Aorta (tissue), 5 donors: ENCODE data around the gene ACTR1A. TPM values are rescaled to one million over a fixed set of nuclear protein-coding genes. Genes with fewer than 3 reads are reported as not detected.

Experiments
- ATAC-seq: fragments of 200-7000 bp; cut with Tn5 transposase; one replicate; pipeline ENCODE4 v1.9.1; 2022; ENCODE audit warnings: moderate library complexity; ENCODE audit not compliant: low FRiP score
- DNase-seq, 2 donors: peaks; one replicate each; pipeline ENCODE4 v3.0.0-alpha.2; 2020
- H3K27ac ChIP-seq, 2 donors: one replicate each; pipeline ENCODE4 v1.5.1; 2013; ENCODE audit warnings: low read length in 2 of 2, mild to moderate bottlenecking in 2 of 2, moderate library complexity in 2 of 2, control low read depth in 1 of 2, inconsistent platforms in 1 of 2, low read depth in 1 of 2
- H3K27me3 ChIP-seq, 2 donors: one replicate each; pipeline ENCODE4 v1.6.1; 2013; ENCODE audit warnings: control low read depth in 1 of 2, low read length in 1 of 2, mild to moderate bottlenecking in 1 of 2, moderate library complexity in 1 of 2; ENCODE audit not compliant: insufficient read depth in 2 of 2, control insufficient read depth in 1 of 2
- H3K36me3 ChIP-seq, 2 donors: one replicate each; pipeline ENCODE4 v1.6.1; 2013; ENCODE audit warnings: control low read depth in 1 of 2, low read length in 1 of 2, mild to moderate bottlenecking in 1 of 2; ENCODE audit not compliant: insufficient read depth in 2 of 2, control insufficient read depth in 1 of 2
- H3K4me1 ChIP-seq, 2 donors: one replicate each; pipeline ENCODE4 v1.6.1; 2013; ENCODE audit warnings: low read length in 2 of 2, control low read depth in 1 of 2, mild to moderate bottlenecking in 1 of 2, moderate library complexity in 1 of 2; ENCODE audit not compliant: insufficient read depth in 2 of 2, control insufficient read depth in 1 of 2
- H3K4me3 ChIP-seq, 2 donors: one replicate each; pipeline ENCODE4 v1.5.1; 2013; ENCODE audit warnings: low read length in 2 of 2, control low read depth in 1 of 2, mild to moderate bottlenecking in 1 of 2
- H3K9me3 ChIP-seq: one replicate; pipeline ENCODE4 v1.6.1; 2013; ENCODE audit warnings: mild to moderate bottlenecking, low read length; ENCODE audit not compliant: control insufficient read depth
- WGBS, 2 donors: extraction: QIAGEN DNeasy Blood & Tissue Kit; methylation state at CpG; one replicate each; pipeline ENCODE4 v1.1.7; 2013; 5-methylcytosine and 5-hydroxymethylcytosine counted together
- intact Hi-C, 2 donors: fragments of 100-400 bp; cut with DNase I; formaldehyde crosslinking; loops; one replicate each; pipeline versions ENCODE4 v1.14.2 to v1.15.0; 2022
- long read RNA-seq, 2 donors: library from polyadenylated mRNA; unstranded; transcript quantifications; one replicate each; pipeline ENCODE4 v2.0.0, GENCODE V29; 2020 to 2021
- polyA plus RNA-seq, 2 donors: library from polyadenylated mRNA; stranded (reverse); fragments of 200-250 nt; gene quantifications; one replicate each; pipeline ENCODE4 v1.2.3, GENCODE V29; 2013
- total RNA-seq, 2 donors: library from RNA; stranded (reverse); fragmentation: NEBNext Ultra II Directional; extraction: Animal tissue kit (Norgen Biotek cat#: 25700); gene quantifications; one replicate each; pipeline ENCODE4 v1.2.1, GENCODE V29; 2021
- donor health status: healthy with polysubstance abuse.
- donor health status: Bipolar disorder and iron deficiency.
- donor health status: DM: no; HTN: no; CAD: no.
- donor health status: DM: no; HTN: no; CAD: no.
- donor health status: DM: yes; HTN: yes; CAD: no.

Gene ACTR1A
- total RNA-seq: 10 to 100 TPM; 91.6 to 92.9 TPM
- 10 to 100 TPM; 46.8 to 75.2 TPM for polyA plus RNA-seq
- long read RNA-seq, donor 1, transcript ACTR1A-201 (11 exons, 2,829 nt): major isoform, 521 of 646 reads
- long read RNA-seq, donor 1, partial matches to known transcripts: 53 of 646 reads
- long read RNA-seq, donor 1, other reads (novel, unspliced or antisense): 67 of 646 reads
- long read RNA-seq, donor 2, transcript ACTR1A-201 (11 exons, 2,829 nt): major isoform, 86 of 103 reads
- long read RNA-seq, donor 2, partial matches to known transcripts: 5 of 103 reads
- long read RNA-seq, donor 2, other reads (novel, unspliced or antisense): 12 of 103 reads

DNA sequence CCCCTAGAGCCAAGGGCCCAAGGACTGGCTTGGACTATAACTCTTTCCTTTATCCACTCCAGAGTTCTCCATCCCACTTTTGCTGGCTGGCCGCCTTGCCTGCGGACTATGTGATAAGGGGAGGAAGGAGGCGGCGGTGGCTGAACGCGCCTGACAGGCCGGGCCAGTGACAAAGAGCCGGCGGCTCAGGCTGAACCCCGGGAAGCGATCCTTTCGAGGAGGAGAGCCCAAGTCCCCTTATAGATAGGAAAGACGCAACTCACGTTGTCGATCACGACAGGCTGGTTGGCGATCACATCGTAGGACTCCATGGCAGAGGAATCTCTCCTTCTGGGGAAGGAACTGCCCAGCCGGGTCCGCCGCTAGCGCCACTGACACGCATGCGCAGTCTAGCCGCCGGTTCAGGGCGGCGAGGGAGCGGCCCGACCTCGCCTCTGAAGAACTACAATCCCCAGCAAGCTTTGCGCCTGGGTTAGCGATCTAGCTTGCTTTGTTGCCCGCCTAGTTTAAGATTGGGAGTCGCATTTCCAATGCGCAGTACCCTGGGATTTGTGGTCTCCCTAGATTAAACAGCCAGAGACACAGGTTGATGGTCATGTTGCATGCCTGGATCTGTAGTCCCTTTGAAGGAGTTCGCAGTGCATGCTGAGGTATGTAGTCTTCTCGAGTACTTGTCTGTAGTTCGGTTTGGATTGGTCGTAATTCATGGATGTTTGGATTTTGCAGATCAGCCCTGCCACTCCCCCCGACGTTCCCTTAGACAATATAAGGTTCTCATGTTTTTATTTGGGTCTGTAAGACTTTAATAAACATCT is at the start of gene ACTR1A:
Gene ACTR1A, minus strand, starts transcription at position 376 of the 815 bp plus-strand sequence. Its CDS starts 65 bp downstream, at position 311.
- H3K9me3 ChIP-seq: no peaks in the 10 kb centered on the region
- ATAC-seq (peak; percentile 92), DNase-seq (peak; percentile 97 to 98)
- peak within 1 kb of the TSS in 1 of 2 donors; percentile 90 for H3K27ac ChIP-seq
- peak within 1 kb of the TSS; percentile 77 to 87 for H3K4me3 ChIP-seq
- H3K27me3 ChIP-seq: no peaks in the 10 kb centered on the region
- no peaks in the 10 kb centered on the region for H3K36me3 ChIP-seq
- peaks cover 0 to 3% of the 10 kb centered on the region in 2 donors for H3K4me1 ChIP-seq
- intact Hi-C loops: loop anchor here (1.0 to 5.0 kb wide), 4 partner anchors 70 to 140 kb away; partner anchors contain the start of genes CUEDC2 (in 1 of the 2) and NFKB2 (in 1 of the 2)
- 0 to 1% methylated on average over 42 of the region's 42 CpGs for WGBS, 2 donors

DNA sequence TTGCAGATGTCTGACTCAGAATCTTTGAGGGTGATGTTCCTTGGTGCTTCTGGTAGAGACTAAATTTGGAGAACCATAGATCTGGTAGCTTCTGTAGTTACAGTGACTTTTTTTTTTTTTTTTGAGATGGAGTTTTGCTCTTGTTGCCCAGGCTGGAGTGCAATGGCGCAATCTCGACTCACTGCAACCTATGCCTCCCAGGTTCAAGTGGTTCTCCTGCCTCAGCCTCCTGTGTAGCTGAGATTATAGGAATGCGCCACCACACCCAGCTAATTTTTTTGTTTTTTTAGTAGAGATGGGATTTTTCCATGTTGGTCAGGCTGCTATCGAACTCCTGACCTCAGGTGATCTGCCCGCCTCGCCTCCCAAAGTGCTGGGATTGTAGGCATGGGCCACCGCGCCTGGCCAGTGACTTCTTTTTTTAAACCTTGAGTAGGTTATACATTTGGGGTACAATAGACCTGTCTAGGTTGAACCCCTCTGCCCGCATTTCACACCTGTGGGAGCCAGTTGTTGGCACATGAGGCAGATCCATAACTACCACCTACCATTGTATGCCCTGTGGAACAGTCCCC is 48.2 kb upstream of the ACTR1A start:
- DNase-seq (no peak), ATAC-seq (no peak)
- Histone ChIP-seq H3K27me3 (no peaks in the 10 kb centered on the region), H3K9me3 (no peaks in the 10 kb centered on the region), H3K4me1 (no peaks in the 10 kb centered on the region), H3K27ac (no peak overlapping the region), H3K4me3 (no peak overlapping the region), H3K36me3 (no peaks in the 10 kb centered on the region)
- intact Hi-C loops: no loop called here
- 97 to 99% methylated on average over 9 of the region's 9 CpGs for WGBS, 2 donors

DNA sequence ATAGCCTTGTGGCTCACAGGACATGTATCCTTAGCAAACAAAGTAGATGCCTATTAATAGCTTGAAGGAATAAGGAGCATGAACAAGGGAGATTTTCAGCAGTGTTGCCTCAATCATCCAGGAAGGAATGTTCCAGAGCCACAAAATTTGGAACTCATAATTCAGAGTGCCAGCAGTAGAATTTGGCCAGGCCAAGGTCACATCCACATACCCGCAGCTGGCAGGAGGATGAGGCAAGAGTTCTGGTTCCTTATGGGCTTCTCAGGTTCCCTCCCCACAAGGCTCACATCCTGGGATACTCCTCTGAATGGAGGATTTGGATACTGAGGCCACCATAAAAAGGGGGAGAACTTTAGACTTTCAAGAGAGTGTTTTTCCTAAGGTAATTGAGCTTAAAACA is 47.0 kb upstream of the ACTR1A start:
- Histone ChIP-seq H3K4me3 (no peak overlapping the region), H3K9me3 (no peaks in the 10 kb centered on the region), H3K36me3 (no peaks in the 10 kb centered on the region), H3K27me3 (no peaks in the 10 kb centered on the region), H3K27ac (peak overlapping the region in 1 of 2 donors; percentile 37), H3K4me1 (no peaks in the 10 kb centered on the region)
- no peak for ATAC-seq
- no peak for DNase-seq
- 5 to 9% methylated on average over 1 of the region's 1 CpG for WGBS, 2 donors
- intact Hi-C loops: no loop called here

GRCh38 chr10:102546606-102547320 is 44.3 kb upstream of the ACTR1A start:
- 71 to 73% methylated on average over 12 of the region's 12 CpGs for WGBS, 2 donors
- no peaks in the 10 kb centered on the region for H3K27me3 ChIP-seq
- H3K4me1 ChIP-seq: no peaks in the 10 kb centered on the region
- H3K27ac ChIP-seq: no peak overlapping the region
- ATAC-seq (no peak), DNase-seq (no peak)
- no peaks in the 10 kb centered on the region for H3K36me3 ChIP-seq
- no peak overlapping the region for H3K4me3 ChIP-seq
- no peaks in the 10 kb centered on the region for H3K9me3 ChIP-seq
- intact Hi-C loops: no loop called here

DNA sequence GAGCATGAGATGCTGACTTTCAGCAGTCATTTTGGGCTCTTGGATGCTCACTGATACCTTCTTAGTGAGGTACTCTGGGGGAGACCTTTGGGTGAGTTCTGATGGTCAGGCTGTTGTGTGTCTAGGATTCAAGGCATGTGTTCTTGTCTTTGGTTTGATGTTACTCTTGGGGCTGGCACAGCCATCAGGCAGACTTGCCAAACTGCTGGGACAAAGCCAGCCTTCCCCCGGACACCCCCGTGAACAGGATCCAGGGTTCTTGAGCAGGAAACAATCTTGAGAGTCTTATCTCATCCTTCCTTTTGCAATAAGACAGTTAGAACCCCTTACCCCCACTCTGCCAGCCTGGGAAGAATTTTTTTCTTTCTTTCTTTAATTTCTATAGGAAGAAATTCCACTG is 43.5 kb upstream of the ACTR1A start:
- Histone ChIP-seq H3K27ac (no peak overlapping the region), H3K27me3 (no peaks in the 10 kb centered on the region), H3K4me3 (no peak overlapping the region), H3K9me3 (no peaks in the 10 kb centered on the region), H3K4me1 (no peaks in the 10 kb centered on the region), H3K36me3 (no peaks in the 10 kb centered on the region)
- ATAC-seq: no peak
- intact Hi-C loops: no loop called here
- 7 to 9% methylated on average over 2 of the region's 2 CpGs for WGBS, 2 donors
- no peak for DNase-seq

DNA sequence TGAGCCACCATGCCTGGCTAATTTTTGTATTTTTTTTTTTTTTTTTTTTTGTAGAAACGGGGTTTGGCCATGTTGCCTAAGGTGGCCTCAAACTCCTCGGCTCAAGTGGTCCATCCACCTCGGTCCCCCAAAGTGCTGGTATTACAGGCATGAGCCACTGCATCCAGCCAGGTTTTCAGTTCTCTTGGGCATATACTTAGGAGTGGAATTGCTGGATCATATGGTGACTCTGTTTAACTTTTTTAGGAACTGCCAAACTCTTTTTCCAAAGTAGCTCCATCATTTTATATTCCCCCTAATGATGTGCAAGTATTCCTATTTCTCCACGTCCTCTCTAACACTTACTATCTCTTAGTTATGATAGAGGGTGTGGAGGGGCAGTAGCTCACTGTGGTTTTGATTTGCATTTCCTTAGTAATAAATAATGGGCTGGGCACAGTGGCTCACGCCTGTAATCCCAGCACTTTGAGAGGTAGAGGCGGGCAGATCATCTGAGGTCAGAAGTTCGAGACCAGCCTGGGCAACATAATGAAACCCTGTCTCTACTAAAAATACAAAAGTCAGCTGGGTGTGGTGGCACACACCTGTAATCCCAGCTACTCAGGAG is 42.9 kb upstream of the ACTR1A start:
- DNase-seq (no peak), ATAC-seq (no peak)
- intact Hi-C loops: no loop called here
- Histone ChIP-seq H3K4me3 (no peak overlapping the region), H3K9me3 (no peaks in the 10 kb centered on the region), H3K36me3 (no peaks in the 10 kb centered on the region), H3K27ac (no peak overlapping the region), H3K4me1 (no peaks in the 10 kb centered on the region), H3K27me3 (no peaks in the 10 kb centered on the region)
- WGBS, 2 donors: 95 to 96% methylated on average over 6 to 7 of the region's 7 CpGs

DNA sequence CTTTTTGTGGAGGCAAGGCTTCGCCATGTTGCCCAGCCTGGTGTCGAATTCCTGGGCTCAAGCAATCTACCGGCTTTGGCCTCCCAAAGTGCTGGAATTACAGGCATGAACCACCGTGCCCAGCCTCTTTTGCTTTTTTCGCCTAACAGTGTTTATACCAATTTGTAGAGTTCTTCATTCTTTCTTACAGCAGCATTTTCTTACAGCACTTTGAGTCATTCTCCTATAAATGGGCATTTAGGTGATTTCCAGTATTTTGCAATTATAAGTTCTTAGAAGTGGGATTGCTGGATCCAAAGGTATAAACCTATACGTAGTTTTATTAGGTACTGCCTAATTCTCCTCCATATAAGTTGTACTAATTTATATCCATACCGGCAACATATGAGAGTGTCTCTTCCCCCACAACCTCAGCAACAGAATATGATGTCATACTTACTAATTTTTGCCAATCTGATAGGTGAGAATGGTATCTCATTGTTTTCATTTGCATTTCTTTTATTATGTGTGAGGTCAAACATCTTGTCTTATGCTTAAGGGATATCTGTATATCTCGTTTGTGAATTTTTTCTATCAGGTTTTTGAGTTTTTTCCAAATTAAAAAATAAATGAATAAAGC is 40.4 kb upstream of the ACTR1A start:
- intact Hi-C loops: no loop called here

GRCh38 chr10:102540023-102540422 is 37.5 kb upstream of the ACTR1A start:
- H3K36me3 ChIP-seq: no peaks in the 10 kb centered on the region
- no peak for ATAC-seq
- no peak for DNase-seq
- no peak overlapping the region for H3K4me3 ChIP-seq
- H3K4me1 ChIP-seq: no peaks in the 10 kb centered on the region
- intact Hi-C loops: no loop called here
- H3K27me3 ChIP-seq: no peaks in the 10 kb centered on the region
- no peak overlapping the region for H3K27ac ChIP-seq
- 61 to 68% methylated on average over 1 of the region's 1 CpG for WGBS, 2 donors
- H3K9me3 ChIP-seq: no peaks in the 10 kb centered on the region

More for the DNA sequence above, 40.4 kb upstream of the ACTR1A start:
- Histone ChIP-seq H3K4me3 (no peak overlapping the region), H3K4me1 (no peaks in the 10 kb centered on the region), H3K9me3 (no peaks in the 10 kb centered on the region), H3K27me3 (no peaks in the 10 kb centered on the region), H3K27ac (no peak overlapping the region), H3K36me3 (no peaks in the 10 kb centered on the region)
- ATAC-seq: no peak
- WGBS, 2 donors: 79 to 88% methylated on average over 8 of the region's 8 CpGs
- no peak for DNase-seq
